ENCODE data around the gene CD84. TPM values are rescaled to one million over a fixed set of nuclear protein-coding genes. Genes with fewer than 3 reads are reported as not detected.

The CD84 gene
- polyA plus RNA-seq, 1 donor (not counting 4 experiments of a cell fraction or from before 2014, with no cell fraction given): not detected

DNA sequence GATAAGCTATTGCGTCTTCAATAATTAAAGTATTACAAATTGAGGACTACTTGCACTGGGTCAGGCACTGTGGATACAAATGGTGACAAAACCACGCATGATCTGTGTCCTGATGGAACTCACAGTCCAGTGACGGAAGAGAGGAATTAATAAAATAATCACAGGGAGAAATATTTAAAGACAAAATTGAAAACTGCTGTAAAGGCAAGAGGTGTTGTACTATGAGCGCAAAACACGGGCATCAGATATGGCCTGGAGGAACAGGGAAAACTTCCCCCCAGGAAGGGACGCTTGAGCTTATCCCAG lies 39.7 kb downstream of the CD84 start:
- FAIRE-seq (no peak), DNase-seq (ENCODE audit: low read depth, low spot score) (no peak)
- Histone ChIP-seq H3K4me2 (ENCODE audit: control insufficient read depth, extremely low read depth, insufficient read depth, low read depth, low read length) (no peak overlapping the region), H3K79me2 (ENCODE audit: control insufficient read depth, insufficient read depth, low read length) (no peaks in the 10 kb centered on the region), H3K4me3 (ENCODE audit: control insufficient read depth in 2 of 3, extremely low read depth in 1 of 3, insufficient read depth in 2 of 3, low read depth in 1 of 3, low read length in 3 of 3) (no peak overlapping the region), H3K4me1 (ENCODE audit: control insufficient read depth, extremely low read depth, insufficient read depth, low read length) (peaks cover 15% of the 10 kb centered on the region), H3K36me3 (ENCODE audit: control insufficient read depth in 2 of 2, extremely low read depth in 1 of 2, insufficient read depth in 2 of 2, low read length in 2 of 2) (no peaks in the 10 kb centered on the region), H3K27ac (ENCODE audit: control insufficient read depth, insufficient read depth, low read length) (no peak overlapping the region), H3K27me3 (ENCODE audit: control insufficient read depth, extremely low read depth, insufficient read depth, low read length) (no peaks in the 10 kb centered on the region), H3K9me3 (ENCODE audit: control insufficient read depth, low read depth, low read length) (no peaks in the 10 kb centered on the region), H3K9me1 (ENCODE audit: control insufficient read depth, extremely low read depth, insufficient read depth, low read length) (no peaks in the 10 kb centered on the region), H3K9ac (ENCODE audit: control insufficient read depth, extremely low read depth, insufficient read depth, low read length) (no peak overlapping the region), H2AFZ (ENCODE audit: control insufficient read depth, low read length) (no peak overlapping the region), H4K20me1 (ENCODE audit: control insufficient read depth, extremely low read depth, insufficient read depth, low read length) (no peaks in the 10 kb centered on the region)
- dilution Hi-C loops (cut with MboI; ENCODE audit: extremely low pct_ligation_motif_present, low sequenced_read_pairs): no loop called here
- no peak for TF ChIP-seq CTCF (optimal IDR thresholded peaks at IDR 0.05 in 1 of 3, IDR thresholded peaks at IDR 0.05 in 1 of 3, conservative IDR thresholded peaks at IDR 0.05 in 1 of 3; ENCODE audit: extremely low read depth in 1 of 3, insufficient read depth in 2 of 3, low read length in 3 of 3)
- no peak for TF ChIP-seq EZH2 (IDR thresholded peaks at IDR 0.05; ENCODE audit: low read length)

DNA sequence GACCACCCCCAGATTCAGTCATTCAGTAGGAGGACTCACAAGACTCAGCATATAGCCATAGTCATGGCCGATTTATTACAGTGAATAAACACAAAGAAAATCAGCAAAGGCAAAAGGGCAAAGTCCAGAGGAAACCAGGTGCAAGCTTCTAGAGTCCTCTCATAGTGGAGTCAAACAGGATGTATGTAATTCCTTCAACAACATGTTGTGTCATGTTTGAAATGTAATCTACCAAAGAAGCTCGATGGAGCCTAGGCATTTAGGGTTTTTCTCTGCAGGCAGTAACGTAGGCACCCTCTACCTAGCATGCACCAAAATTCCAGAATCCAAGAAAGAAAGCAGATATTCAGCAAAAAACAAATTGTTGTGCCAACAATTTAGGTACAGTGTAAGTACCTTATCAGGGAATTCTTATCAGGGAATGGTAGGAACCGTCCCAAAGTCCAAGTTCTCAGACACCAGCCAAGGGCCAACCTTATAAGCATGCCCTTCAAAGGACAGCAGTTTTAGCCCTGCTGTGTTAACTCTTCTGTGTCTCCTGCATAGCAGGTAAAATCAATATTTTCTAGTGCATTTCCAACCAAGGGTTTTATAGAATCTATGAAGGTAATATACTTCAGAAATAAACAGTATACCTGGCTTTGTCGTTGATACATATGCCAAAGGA lies 40.2 kb downstream of the CD84 start:
- Histone ChIP-seq H2AFZ (ENCODE audit: control insufficient read depth, low read length) (peak overlapping the region; percentile 4), H3K79me2 (ENCODE audit: control insufficient read depth, insufficient read depth, low read length) (no peaks in the 10 kb centered on the region), H3K9me3 (ENCODE audit: control insufficient read depth, low read depth, low read length) (no peaks in the 10 kb centered on the region), H4K20me1 (ENCODE audit: control insufficient read depth, extremely low read depth, insufficient read depth, low read length) (no peaks in the 10 kb centered on the region), H3K4me1 (ENCODE audit: control insufficient read depth, extremely low read depth, insufficient read depth, low read length) (peaks cover 15% of the 10 kb centered on the region), H3K9ac (ENCODE audit: control insufficient read depth, extremely low read depth, insufficient read depth, low read length) (no peak overlapping the region), H3K27me3 (ENCODE audit: control insufficient read depth, extremely low read depth, insufficient read depth, low read length) (no peaks in the 10 kb centered on the region), H3K4me3 (ENCODE audit: control insufficient read depth in 2 of 3, extremely low read depth in 1 of 3, insufficient read depth in 2 of 3, low read depth in 1 of 3, low read length in 3 of 3) (no peak overlapping the region), H3K9me1 (ENCODE audit: control insufficient read depth, extremely low read depth, insufficient read depth, low read length) (no peaks in the 10 kb centered on the region), H3K27ac (ENCODE audit: control insufficient read depth, insufficient read depth, low read length) (no peak overlapping the region), H3K36me3 (ENCODE audit: control insufficient read depth in 2 of 2, extremely low read depth in 1 of 2, insufficient read depth in 2 of 2, low read length in 2 of 2) (no peaks in the 10 kb centered on the region), H3K4me2 (ENCODE audit: control insufficient read depth, extremely low read depth, insufficient read depth, low read depth, low read length) (peak overlapping the region; percentile 34)
- dilution Hi-C loops (cut with MboI; ENCODE audit: extremely low pct_ligation_motif_present, low sequenced_read_pairs): no loop called here
- DNase-seq (ENCODE audit: low read depth, low spot score): no peak
- peak; percentile 53 for FAIRE-seq
- TF ChIP-seq CTCF (optimal IDR thresholded peaks at IDR 0.05 in 1 of 3, IDR thresholded peaks at IDR 0.05 in 1 of 3, conservative IDR thresholded peaks at IDR 0.05 in 1 of 3; ENCODE audit: extremely low read depth in 1 of 3, insufficient read depth in 2 of 3, low read length in 3 of 3) (no peak), EZH2 (IDR thresholded peaks at IDR 0.05; ENCODE audit: low read length) (no peak)
